Sigmoid colon (tissue), 7 donors: Measurements from ENCODE around the gene LSM11. TPM values are rescaled to one million over a fixed set of nuclear protein-coding genes. Genes with fewer than 3 reads are reported as not detected.

Experiments
- DNase-seq: peaks from one replicate; pipeline ENCODE4 v3.0.0-alpha.2; 2019
- H3K27ac ChIP-seq, 4 donors: fragments of 200-600 bp; sonication (generic); one replicate each; pipeline ENCODE4 v1.5.1; 2016 to 2019; ENCODE audit warnings: mild to moderate bottlenecking in 1 of 4
- H3K27me3 ChIP-seq, 3 donors: fragments of 200-600 bp; sonication (generic); one replicate each; pipeline ENCODE4 v1.5.1; 2019; ENCODE audit warnings: mild to moderate bottlenecking in 1 of 3
- H3K36me3 ChIP-seq, 4 donors: fragments of 200-600 bp; sonication (generic); one replicate each; pipeline ENCODE4 v1.5.1; 2016 to 2019
- H3K4me1 ChIP-seq, 4 donors: fragments of 200-600 bp; sonication (generic); one replicate each; pipeline ENCODE4 v1.5.1; 2017 to 2019
- H3K4me3 ChIP-seq, 4 donors: fragments of 200-600 bp; sonication (generic); one replicate each; pipeline ENCODE4 v1.5.1; 2017 to 2019; ENCODE audit warnings: mild to moderate bottlenecking in 2 of 4, moderate library complexity in 1 of 4
- H3K9me3 ChIP-seq, 4 donors: fragments of 200-600 bp in 3 of 4; sonication (generic) in 3 of 4; one replicate each; pipeline versions ENCODE4 v1.5.1 to v1.6.1; 2013 to 2019
- EP300 ChIP-seq, 4 donors: sonication (generic); formaldehyde crosslinking; IDR thresholded peaks; one replicate each; pipeline ENCODE4 v1.6.1; 2017; ENCODE audit warnings: antibody characterized with exemption in 4 of 4
- POLR2A ChIP-seq, 2 donors: fragments of 450-650 bp; IDR thresholded peaks; one replicate each; pipeline ENCODE4 v1.6.1; 2016; ENCODE audit warnings: antibody characterized with exemption in 2 of 2, mild to moderate bottlenecking in 2 of 2, moderate library complexity in 2 of 2
- POLR2AphosphoS5 ChIP-seq, 4 donors: sonication (generic); formaldehyde crosslinking; IDR thresholded peaks; one replicate each; pipeline ENCODE4 v1.6.1; 2017; ENCODE audit warnings: antibody characterized with exemption in 4 of 4
- WGBS, 2 donors: extraction: QIAGEN DNeasy Blood & Tissue Kit; methylation state at CpG; one replicate each; pipeline ENCODE4 v1.1.7; 2013; 5-methylcytosine and 5-hydroxymethylcytosine counted together
- intact Hi-C: fragments of 100-400 bp; cut with DNase I; formaldehyde crosslinking; loops from one replicate; pipeline ENCODE4 v1.15.1; 2023
- polyA plus RNA-seq, 3 donors: library from polyadenylated mRNA; stranded (reverse); fragments of 200-250 nt; gene quantifications; one replicate each; pipeline ENCODE4 v1.2.3, GENCODE V29; 2013
- total RNA-seq, 4 donors: library from RNA; depleted of rRNA; stranded (reverse); fragments of >200 nt; gene quantifications; one replicate each; pipeline ENCODE4 v1.1.0, GENCODE V29; 2016
- TF ChIP-seq, protein P1 (sequence below), 4 experiments: fragments of 450-650 bp in 3 of 4; fragments of 200-600 bp in 1 of 4; IDR thresholded peaks; one replicate each; pipeline ENCODE4 v1.5.1; 2016 to 2019; ENCODE audit warnings: antibody characterized with exemption in 4 of 4, mild to moderate bottlenecking in 3 of 4, moderate library complexity in 2 of 4
- donor health status: healthy with polysubstance abuse.
- donor health status: Bipolar disorder and iron deficiency.
- donor health status: healthy.

The LSM11 gene
- total and polyA plus RNA-seq, 7 donors, result 0.60 to 16.6 (median 12.1) TPM

DNA sequence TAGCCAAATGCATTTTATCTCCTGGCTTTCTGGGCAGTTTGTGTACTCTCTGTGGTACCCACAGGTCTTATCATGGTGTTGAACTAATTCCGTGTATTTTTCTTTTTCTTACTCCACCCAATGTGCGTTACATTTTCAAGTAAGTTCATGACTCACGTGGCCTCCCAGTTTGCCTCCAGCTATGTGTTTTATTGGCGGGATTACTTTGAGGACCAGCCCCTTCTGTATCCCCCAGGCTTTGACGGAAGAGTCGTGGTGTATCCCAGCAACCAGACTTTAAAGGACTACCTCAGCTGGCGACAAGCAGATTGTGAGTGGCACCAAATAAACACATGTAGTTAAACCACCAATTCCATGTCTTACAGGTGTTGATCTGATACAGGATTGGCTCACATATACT, 9.1 kb upstream of the LSM11 start:
- no peaks in the 10 kb centered on the region for H3K27me3 ChIP-seq
- no peak for TF ChIP-seq POLR2A (IDR thresholded peaks at IDR 0.05)
- H3K4me3 ChIP-seq, result no peak overlapping the region
- 91% methylated on average over 7 of the region's 7 CpGs for WGBS, 2 donors
- intact Hi-C loops, result no loop called here
- DNase-seq, result no peak
- no peak overlapping the region for H3K27ac ChIP-seq
- H3K36me3 ChIP-seq, result peaks cover 3 to 69% (median 18%) of the 10 kb centered on the region in 4 donors
- peaks cover 0 to 17% (median 12%) of the 10 kb centered on the region in 4 donors for H3K4me1 ChIP-seq
- H3K9me3 ChIP-seq, result no peaks in the 10 kb centered on the region

DNA sequence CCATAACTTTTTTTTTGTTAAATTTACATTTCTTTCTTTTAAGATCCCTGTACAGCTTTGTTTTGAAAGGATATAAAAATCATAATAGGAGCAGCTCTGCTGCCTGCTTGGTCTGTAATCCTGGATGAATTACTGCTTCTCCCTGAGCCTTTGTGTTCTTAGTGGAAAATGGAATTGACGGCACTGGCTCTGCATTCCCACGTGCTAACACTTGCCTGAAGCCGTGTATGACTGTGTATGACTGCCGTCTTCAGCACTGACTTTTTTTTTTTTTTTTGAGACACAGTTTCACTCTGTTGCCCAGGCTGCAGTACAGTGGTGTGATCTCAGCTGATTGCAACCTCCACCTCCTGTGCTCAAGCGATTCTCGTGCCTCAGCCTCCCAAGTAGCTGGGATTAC, 7.5 kb upstream of the LSM11 start:
- Histone ChIP-seq H3K9me3 (no peaks in the 10 kb centered on the region), H3K4me3 (no peak overlapping the region), H3K27me3 (no peaks in the 10 kb centered on the region), H3K27ac (no peak overlapping the region), H3K4me1 (peaks cover 0 to 12% (median 8%) of the 10 kb centered on the region in 4 donors), H3K36me3 (peaks cover 4 to 77% (median 18%) of the 10 kb centered on the region in 4 donors)
- TF ChIP-seq, protein P1, sequence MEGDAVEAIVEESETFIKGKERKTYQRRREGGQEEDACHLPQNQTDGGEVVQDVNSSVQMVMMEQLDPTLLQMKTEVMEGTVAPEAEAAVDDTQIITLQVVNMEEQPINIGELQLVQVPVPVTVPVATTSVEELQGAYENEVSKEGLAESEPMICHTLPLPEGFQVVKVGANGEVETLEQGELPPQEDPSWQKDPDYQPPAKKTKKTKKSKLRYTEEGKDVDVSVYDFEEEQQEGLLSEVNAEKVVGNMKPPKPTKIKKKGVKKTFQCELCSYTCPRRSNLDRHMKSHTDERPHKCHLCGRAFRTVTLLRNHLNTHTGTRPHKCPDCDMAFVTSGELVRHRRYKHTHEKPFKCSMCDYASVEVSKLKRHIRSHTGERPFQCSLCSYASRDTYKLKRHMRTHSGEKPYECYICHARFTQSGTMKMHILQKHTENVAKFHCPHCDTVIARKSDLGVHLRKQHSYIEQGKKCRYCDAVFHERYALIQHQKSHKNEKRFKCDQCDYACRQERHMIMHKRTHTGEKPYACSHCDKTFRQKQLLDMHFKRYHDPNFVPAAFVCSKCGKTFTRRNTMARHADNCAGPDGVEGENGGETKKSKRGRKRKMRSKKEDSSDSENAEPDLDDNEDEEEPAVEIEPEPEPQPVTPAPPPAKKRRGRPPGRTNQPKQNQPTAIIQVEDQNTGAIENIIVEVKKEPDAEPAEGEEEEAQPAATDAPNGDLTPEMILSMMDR (IDR thresholded peaks at IDR 0.05), result no peak
- TF ChIP-seq EP300 (IDR thresholded peaks at IDR 0.05) (no peak), POLR2AphosphoS5 (IDR thresholded peaks at IDR 0.05) (no peak), POLR2A (IDR thresholded peaks at IDR 0.05) (no peak)
- 50 to 80% methylated on average over 6 of the region's 6 CpGs for WGBS, 2 donors
- DNase-seq, result no peak
- intact Hi-C loops, result no loop called here

DNA sequence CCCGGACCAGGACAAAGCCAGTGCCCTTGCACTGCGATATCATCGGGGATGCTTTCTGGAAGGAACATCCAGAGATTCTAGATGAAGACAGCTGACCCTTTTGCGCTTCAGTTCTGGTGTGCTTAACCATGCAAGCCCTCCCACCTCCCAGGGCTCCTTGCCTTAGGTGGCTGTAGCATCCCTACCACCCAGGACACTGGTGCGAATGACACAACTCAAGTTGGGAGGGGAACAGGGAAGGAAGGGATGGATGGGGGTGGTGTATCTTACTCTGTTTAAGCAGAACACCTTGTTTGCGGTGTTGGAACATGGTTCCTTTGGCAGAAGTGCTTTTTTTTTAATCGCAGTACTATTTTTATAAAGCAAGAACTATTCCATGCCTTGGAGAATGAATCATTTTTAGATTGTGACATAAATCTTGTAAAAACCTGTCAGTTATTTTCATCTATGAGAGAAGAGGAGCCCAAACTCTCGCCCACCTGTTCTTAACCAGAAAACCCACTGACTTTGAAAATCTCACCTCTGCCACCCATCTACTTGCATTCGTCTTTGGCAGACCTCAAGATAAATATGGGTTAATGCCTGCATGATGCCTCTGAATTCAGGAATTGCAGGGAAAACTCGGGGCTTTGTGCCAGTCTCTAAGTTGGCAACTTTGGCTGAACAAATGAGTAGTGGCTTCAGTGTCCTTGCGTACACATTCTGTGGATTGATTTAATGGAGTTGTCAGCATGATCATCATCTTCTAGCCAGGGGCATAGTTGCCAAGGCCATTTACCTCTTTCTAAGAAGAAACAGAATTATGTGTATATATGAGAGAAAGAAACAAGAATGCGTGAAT, 3.9 kb upstream of the LSM11 start:
- Histone ChIP-seq H3K4me1 (peaks cover 0 to 11% (median 5%) of the 10 kb centered on the region in 4 donors), H3K9me3 (no peaks in the 10 kb centered on the region), H3K4me3 (no peak overlapping the region), H3K36me3 (peaks cover 4 to 56% (median 18%) of the 10 kb centered on the region in 4 donors), H3K27ac (no peak overlapping the region), H3K27me3 (no peaks in the 10 kb centered on the region)
- intact Hi-C loops, result loop anchor here (5.0 to 10.0 kb wide), 4 partner anchors 262 to 592 kb away; partner anchors contain the start of gene CYFIP2
- no peak for DNase-seq
- WGBS, 2 donors, result 86 to 88% methylated on average over 12 of the region's 12 CpGs
- no peak for TF ChIP-seq POLR2A (IDR thresholded peaks at IDR 0.05)
- no peak for TF ChIP-seq EP300 (IDR thresholded peaks at IDR 0.05)
- TF ChIP-seq, protein P1 (IDR thresholded peaks at IDR 0.05), result no peak
- TF ChIP-seq POLR2AphosphoS5 (IDR thresholded peaks at IDR 0.05), result no peak

DNA sequence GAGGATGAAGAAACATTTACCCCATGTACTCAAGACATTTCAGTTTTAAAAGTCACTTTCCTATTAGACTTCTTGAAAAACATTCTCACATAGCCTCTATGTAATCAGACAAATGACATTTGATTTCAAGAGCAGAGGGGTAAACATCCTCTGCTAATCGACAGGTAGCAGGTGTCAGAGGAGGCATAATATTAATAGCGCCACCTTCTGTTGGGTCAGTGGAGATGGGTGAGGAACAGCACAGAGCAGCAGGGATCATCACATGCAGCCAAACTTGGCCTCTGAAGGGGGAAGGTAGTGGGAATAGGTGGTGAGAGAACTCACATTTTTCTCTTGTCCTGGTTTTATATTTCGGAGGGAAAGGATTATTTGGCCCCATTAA, 3.3 kb upstream of the LSM11 start:
- Histone ChIP-seq H3K9me3 (no peaks in the 10 kb centered on the region), H3K4me3 (no peak overlapping the region), H3K36me3 (peaks cover 4 to 50% (median 16%) of the 10 kb centered on the region in 4 donors), H3K27ac (no peak overlapping the region), H3K27me3 (no peaks in the 10 kb centered on the region), H3K4me1 (peaks cover 0 to 17% (median 11%) of the 10 kb centered on the region in 4 donors)
- intact Hi-C loops, result loop anchor here (5.0 to 10.0 kb wide), 4 partner anchors 263 to 593 kb away; partner anchors contain the start of gene CYFIP2
- no peak for DNase-seq
- 32 to 52% methylated on average over 3 of the region's 3 CpGs for WGBS, 2 donors
- TF ChIP-seq POLR2A (IDR thresholded peaks at IDR 0.05), result no peak
- TF ChIP-seq, protein P1 (IDR thresholded peaks at IDR 0.05), result peak in 1 of 4 experiments; percentile 25

DNA sequence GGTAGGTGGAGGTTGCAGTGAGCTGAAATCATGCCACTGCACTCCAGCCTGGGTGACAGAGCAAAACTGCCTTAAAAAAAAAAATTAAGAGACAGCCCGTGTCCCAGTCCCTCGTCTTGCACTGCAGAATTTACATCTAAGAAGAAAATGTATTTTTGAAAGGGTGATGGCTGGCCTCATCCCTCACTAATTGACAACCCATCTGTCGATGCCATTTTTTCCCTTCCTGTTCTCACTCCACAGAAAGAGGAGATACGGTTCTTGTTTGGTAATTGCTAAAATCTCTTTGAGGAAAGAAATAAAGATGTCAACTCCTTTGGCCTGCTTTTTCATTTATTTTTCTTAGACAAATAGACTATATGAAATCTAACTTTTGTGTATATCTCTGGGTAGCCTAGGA, 2.4 kb upstream of the LSM11 start:
- no peaks in the 10 kb centered on the region for H3K27me3 ChIP-seq
- no peak for DNase-seq
- intact Hi-C loops, result loop anchor here (5.0 to 10.0 kb wide), 4 partner anchors 264 to 594 kb away; partner anchors contain the start of gene CYFIP2
- H3K36me3 ChIP-seq, result peaks cover 3 to 41% (median 8%) of the 10 kb centered on the region in 4 donors
- H3K4me3 ChIP-seq, result no peak overlapping the region
- TF ChIP-seq POLR2AphosphoS5 (IDR thresholded peaks at IDR 0.05), result no peak
- TF ChIP-seq, protein P1 (IDR thresholded peaks at IDR 0.05), result no peak
- TF ChIP-seq EP300 (IDR thresholded peaks at IDR 0.05), result no peak
- no peak for TF ChIP-seq POLR2A (IDR thresholded peaks at IDR 0.05)
- H3K9me3 ChIP-seq, result no peaks in the 10 kb centered on the region
- WGBS, 2 donors, result 61 to 80% methylated on average over 4 of the region's 4 CpGs
- H3K4me1 ChIP-seq, result peaks cover 0 to 24% (median 20%) of the 10 kb centered on the region in 4 donors
- H3K27ac ChIP-seq, result no peak overlapping the region
